AG04449 (cell line): ENCODE data around the gene TBC1D14.

ENCODE experiments used
- CTCF ChIA-PET: fragments of 350-600 bp; formaldehyde crosslinking; extraction: SDS; loops from one replicate; lab custom pipeline; 2021; ENCODE audit warnings: antibody characterized with exemption; lab: Yijun Ruan, JAX
- POLR2A ChIA-PET: fragments of 400-600, 350-600 bp; formaldehyde crosslinking; extraction: SDS; loops from one replicate; lab custom pipeline; 2020; ENCODE audit warnings: antibody characterized with exemption, inconsistent platforms; lab: Yijun Ruan, JAX
- DNase-seq: peaks from one replicate; pipeline ENCODE4 v3.0.0-alpha.2; 2010; ENCODE audit warnings: low read depth, low spot score
- H3K4me3 ChIP-seq: 2 replicates; pipeline ENCODE4 v1.5.1; 2011; ENCODE audit warnings: low read depth, mild to moderate bottlenecking, control low read depth, low read length
- TF ChIP-seq, protein P1 (sequence below): IDR thresholded peaks from one replicate; pipeline ENCODE4 v1.5.1; 2011; ENCODE audit warnings: mild to moderate bottlenecking, moderate library complexity, low read length, control low read depth, inconsistent platforms; ENCODE audit not compliant: insufficient read depth; ENCODE audit errors: missing control alignments

TBC1D14 gene

DNA sequence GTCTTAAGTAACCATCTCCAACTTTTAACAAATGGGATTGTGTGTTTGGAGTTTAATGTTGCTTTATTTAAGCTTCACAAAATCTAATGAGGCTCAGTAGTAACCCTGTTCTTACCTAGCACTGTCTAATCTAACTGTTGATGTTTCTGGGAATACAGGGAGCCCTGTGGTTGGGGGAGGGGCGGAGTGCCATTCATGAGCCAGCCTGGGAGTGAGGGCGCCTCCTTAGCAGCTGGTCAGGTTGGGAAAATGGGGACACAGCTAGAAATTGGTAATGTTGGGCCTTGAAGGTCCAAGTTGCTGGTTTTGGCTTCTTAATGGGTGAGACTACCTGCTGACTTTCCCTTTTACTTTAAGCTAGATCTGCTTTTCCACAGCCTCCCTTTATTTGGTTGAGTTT, 110.7 kb downstream of the TBC1D14 start:
- H3K4me3 ChIP-seq: no peak overlapping the region
- CTCF ChIA-PET: interaction anchor here (1.1 to 1.6 kb wide), 4 partner anchors 8 to 303 kb away, joined by 3 to 5 read pairs (median 4); partner anchors contain the start of gene TADA2B

DNA sequence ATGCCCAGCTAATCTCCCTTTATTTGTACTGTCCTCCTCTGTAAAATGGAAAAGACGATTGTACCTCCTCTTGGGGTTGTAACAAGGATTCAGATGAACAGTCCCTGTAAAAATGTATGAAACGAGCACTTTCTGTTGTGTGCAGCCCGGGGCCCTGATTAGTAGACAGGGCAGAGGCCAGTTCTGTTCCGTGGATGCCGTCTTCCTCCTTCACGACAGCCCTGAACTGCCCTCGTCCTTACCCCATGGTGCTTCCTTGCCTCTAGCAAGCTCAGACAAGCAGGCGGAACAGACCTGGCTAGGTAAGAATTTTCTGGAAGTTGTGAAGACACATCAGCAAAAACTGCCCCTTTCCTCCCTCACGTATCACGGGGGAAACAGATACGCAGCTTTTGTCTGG, 111.2 kb downstream of the TBC1D14 start:
- no peak overlapping the region for H3K4me3 ChIP-seq
- TF ChIP-seq, protein P1, sequence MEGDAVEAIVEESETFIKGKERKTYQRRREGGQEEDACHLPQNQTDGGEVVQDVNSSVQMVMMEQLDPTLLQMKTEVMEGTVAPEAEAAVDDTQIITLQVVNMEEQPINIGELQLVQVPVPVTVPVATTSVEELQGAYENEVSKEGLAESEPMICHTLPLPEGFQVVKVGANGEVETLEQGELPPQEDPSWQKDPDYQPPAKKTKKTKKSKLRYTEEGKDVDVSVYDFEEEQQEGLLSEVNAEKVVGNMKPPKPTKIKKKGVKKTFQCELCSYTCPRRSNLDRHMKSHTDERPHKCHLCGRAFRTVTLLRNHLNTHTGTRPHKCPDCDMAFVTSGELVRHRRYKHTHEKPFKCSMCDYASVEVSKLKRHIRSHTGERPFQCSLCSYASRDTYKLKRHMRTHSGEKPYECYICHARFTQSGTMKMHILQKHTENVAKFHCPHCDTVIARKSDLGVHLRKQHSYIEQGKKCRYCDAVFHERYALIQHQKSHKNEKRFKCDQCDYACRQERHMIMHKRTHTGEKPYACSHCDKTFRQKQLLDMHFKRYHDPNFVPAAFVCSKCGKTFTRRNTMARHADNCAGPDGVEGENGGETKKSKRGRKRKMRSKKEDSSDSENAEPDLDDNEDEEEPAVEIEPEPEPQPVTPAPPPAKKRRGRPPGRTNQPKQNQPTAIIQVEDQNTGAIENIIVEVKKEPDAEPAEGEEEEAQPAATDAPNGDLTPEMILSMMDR: no peak
- DNase-seq: no peak
- CTCF ChIA-PET: interaction anchor here (1.1 to 1.6 kb wide), 5 partner anchors 9 to 303 kb away, joined by 3 to 5 read pairs (median 4); partner anchors contain the start of gene TADA2B
- POLR2A ChIA-PET: no interaction called here

More for the DNA sequence above, 110.7 kb downstream of the TBC1D14 start:
- TF ChIP-seq, protein P1: no peak
- POLR2A ChIA-PET: no interaction called here
- DNase-seq: no peak

DNA sequence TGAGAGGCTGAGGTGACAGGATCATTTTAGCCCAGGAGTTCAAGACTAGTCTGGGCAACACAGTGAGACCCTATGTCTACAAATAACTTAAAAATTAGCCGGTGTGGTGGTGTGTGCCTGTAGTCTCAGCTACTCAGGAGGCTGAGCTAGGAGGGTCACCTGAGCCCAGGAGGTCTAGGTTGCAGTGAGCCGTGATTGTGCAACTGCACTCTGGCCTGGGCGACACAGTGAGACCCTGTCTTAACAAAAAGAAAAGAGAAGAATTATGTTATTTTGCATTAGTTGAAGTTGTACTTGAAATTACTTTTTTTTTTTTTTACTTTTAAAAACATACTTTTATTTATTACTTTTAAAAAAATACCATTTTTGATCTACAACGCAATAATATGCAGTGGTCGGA, 111.7 kb downstream of the TBC1D14 start:
- no peak for DNase-seq
- TF ChIP-seq, protein P1: no peak
- no peak overlapping the region for H3K4me3 ChIP-seq
- CTCF ChIA-PET: interaction anchor here (1.1 to 3.2 kb wide), 4 partner anchors 9 to 21 kb away, joined by 3 to 20 read pairs (median 4); partner anchors contain the start of gene TADA2B
- POLR2A ChIA-PET: no interaction called here

DNA sequence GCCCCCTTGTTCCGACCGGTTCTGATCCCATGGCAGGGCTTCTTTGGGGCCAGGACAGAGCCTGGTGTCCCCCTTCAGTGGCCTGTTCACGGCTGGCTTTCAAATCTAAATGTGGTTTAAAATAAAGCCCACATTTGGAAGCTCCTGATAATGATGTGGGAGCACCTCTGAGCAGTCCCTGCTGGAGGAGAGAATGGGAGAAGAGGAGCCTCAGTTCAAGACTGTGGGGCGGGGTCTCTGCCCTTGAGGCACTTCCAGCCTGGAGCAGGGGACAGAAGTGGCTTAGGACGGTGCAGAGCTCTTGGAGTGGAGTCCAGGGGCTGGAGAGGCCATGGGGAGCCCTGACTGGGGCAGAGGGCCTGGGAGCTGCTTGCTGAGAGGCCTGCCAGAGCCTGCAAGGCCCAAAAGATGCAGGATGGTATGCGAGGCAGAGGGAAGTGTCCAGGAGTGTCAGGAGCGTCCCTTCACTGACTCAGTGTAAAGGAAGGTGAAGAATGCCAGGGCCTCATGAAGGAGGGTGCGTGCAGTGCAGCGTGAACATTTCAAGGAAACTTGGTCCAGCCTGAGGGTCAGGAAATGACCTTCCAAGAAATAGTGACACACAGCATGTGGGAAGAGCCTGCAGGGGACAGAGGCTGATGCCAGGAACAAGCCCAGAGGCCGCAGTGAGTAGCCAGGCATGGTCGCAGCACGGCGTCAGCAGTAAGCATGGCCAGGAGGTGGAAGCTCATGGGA, 112.5 kb downstream of the TBC1D14 start:
- TF ChIP-seq, protein P1: no peak
- no peak overlapping the region for H3K4me3 ChIP-seq
- peak; percentile 58 for DNase-seq
- ChIA-PET CTCF (interaction anchor here (1.1 to 3.2 kb wide), 3 partner anchors 10 to 20 kb away, joined by 3 to 20 read pairs (median 5); partner anchors contain the start of gene TADA2B), POLR2A (interaction anchor here (0.6 to 0.9 kb wide), 3 partner anchors 9 to 46 kb away, joined by 3 read pairs; partner anchors contain the start of gene GRPEL1)

DNA sequence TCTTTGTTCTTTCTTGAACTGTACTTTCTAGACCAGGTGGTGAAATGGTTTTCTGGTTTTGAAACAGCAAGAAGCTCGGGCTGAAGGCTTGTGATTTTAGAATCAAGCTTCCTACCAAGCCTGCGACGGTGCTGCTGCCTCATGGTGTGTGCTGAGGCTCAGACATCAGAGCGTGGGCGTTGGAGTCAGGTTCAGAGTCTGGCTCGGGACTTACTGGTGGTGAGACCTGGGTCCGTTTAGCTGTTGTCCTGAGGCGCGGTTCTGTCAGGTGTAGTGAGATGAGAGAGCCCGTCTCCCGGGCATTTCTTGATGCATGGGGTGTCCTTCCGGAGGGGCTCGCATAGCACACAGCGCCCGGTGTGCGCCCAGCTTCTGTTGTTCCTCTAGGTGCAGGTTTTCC, 113.9 kb downstream of the TBC1D14 start:
- TF ChIP-seq, protein P1: no peak
- CTCF ChIA-PET: interaction anchor here (1.9 to 3.2 kb wide), 2 partner anchors 19 to 47 kb away, joined by 5 to 20 read pairs; partner anchors contain the start of gene TADA2B
- no peak overlapping the region for H3K4me3 ChIP-seq
- POLR2A ChIA-PET: no interaction called here
- no peak for DNase-seq

DNA sequence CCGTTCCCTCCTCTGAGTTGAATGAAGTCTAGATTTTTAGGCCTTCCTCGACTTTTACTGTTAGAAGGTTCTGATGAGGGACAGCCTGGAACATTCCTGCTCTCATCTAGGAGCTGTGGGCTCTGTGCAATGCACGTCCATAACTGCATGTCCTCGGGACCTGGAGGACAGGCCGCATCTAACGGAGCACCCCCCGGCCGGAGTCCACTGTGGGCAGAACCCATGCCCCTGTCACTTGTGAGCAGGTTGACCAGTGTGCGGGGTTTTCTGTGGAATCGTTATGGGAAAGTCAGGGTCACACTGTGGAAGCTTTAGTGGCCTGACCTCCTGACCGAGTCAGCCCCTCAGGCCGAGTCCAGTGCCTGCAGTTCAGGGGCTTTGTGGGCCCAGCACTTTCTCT, 114.3 kb downstream of the TBC1D14 start:
- H3K4me3 ChIP-seq: no peak overlapping the region
- ChIA-PET CTCF (interaction anchor here (1.9 to 3.2 kb wide), 2 partner anchors 19 to 47 kb away, joined by 5 to 20 read pairs; partner anchors contain the start of gene TADA2B), POLR2A (no interaction called here)
- TF ChIP-seq, protein P1: no peak
- DNase-seq: no peak
